ENCODE results near the gene RAB9A.

Gene RAB9A

GRCh38 chrX:13748486-13748885, 59.6 kb downstream of the RAB9A start:
- no peak for DNase-seq (ENCODE audit: low read depth)

GRCh38 chrX:13750204-13750603, 61.3 kb downstream of the RAB9A start:
- DNase-seq (ENCODE audit: low read depth) = no peak

GRCh38 chrX:13750812-13751211, 61.9 kb downstream of the RAB9A start:
- no peak for DNase-seq (ENCODE audit: low read depth)

- no peak for DNase-seq (ENCODE audit: low read depth)
Measured at GRCh38 chrX:13752141-13752540, 63.2 kb downstream of the RAB9A start.

GRCh38 chrX:13752646-13753045, 63.7 kb downstream of the RAB9A start:
- no peak for DNase-seq (ENCODE audit: low read depth)

GRCh38 chrX:13754765-13755164, 65.8 kb downstream of the RAB9A start:
- DNase-seq (ENCODE audit: low read depth) = no peak

GRCh38 chrX:13755254-13755653, 66.3 kb downstream of the RAB9A start:
- DNase-seq (ENCODE audit: low read depth) = no peak

GRCh38 chrX:13756381-13756780, 67.5 kb downstream of the RAB9A start:
- no peak for DNase-seq (ENCODE audit: low read depth)

GRCh38 chrX:13759152-13759718, 70.3 kb downstream of the RAB9A start:
- DNase-seq (ENCODE audit: low read depth) = no peak
